HepG2 (cell line): ENCODE results near the gene RNASE8. TPM values are rescaled to one million over a fixed set of nuclear protein-coding genes. Genes with fewer than 3 reads are reported as not detected.

ENCODE experiments used
- ATF7 ChIP-seq, 2 experiments: fragments of 450-650 bp in 1 of 2; sonication (generic) in 1 of 2; formaldehyde crosslinking in 1 of 2; IDR thresholded peaks; 2 replicates each; pipeline versions ENCODE4 v1.4.0 to v1.6.1; 2016 to 2020; ENCODE audit warnings: antibody characterized with exemption in 1 of 2, mild to moderate bottlenecking in 1 of 2, missing genetic modification reagents in 1 of 2
- CBFB ChIP-seq: sonication (generic); formaldehyde crosslinking; IDR thresholded peaks from 2 replicates; pipeline ENCODE4 v1.4.0; 2020; ENCODE audit warnings: missing genetic modification reagents
- MAFF ChIP-seq: IDR thresholded peaks from 2 replicates; pipeline ENCODE4 v1.6.1; 2011; ENCODE audit warnings: low read depth, low read length, improper control_type of control experiment
- MED13 ChIP-seq: sonication (generic); formaldehyde crosslinking; IDR thresholded peaks from 2 replicates; pipeline ENCODE4 v1.5.0; 2020; ENCODE audit warnings: missing genetic modification reagents
- SAP130 ChIP-seq: IDR thresholded peaks from 2 replicates; pipeline ENCODE4 v1.6.1; 2016; ENCODE audit warnings: low read depth
- THAP11 ChIP-seq: IDR thresholded peaks from 2 replicates; pipeline ENCODE4 v1.6.1; 2016; ENCODE audit warnings: missing biosample characterization, missing genetic modification reagents
- ZNF180 ChIP-seq: sonication (generic); formaldehyde crosslinking; IDR thresholded peaks from 2 replicates; pipeline ENCODE4 v1.4.0; 2020; ENCODE audit warnings: low read depth, missing genetic modification reagents, borderline replicate concordance
- ZNF260 ChIP-seq: sonication (generic); formaldehyde crosslinking; IDR thresholded peaks from 2 replicates; pipeline ENCODE4 v1.4.0; 2020; ENCODE audit warnings: missing genetic modification reagents, low read depth, mild to moderate bottlenecking, borderline replicate concordance
- ZNF282 ChIP-seq: fragments of 450-650 bp; IDR thresholded peaks from 2 replicates; pipeline ENCODE4 v1.6.1; 2018; ENCODE audit not compliant: partially characterized antibody
- ZNF3 ChIP-seq: IDR thresholded peaks from 2 replicates; pipeline ENCODE4 v1.7.0; 2017; ENCODE audit warnings: inconsistent platforms
- ZNF619 ChIP-seq: sonication (generic); formaldehyde crosslinking; IDR thresholded peaks from 2 replicates; pipeline ENCODE4 v1.4.0; 2020; ENCODE audit warnings: mild to moderate bottlenecking, missing genetic modification reagents
- ZNF790 ChIP-seq: sonication (generic); formaldehyde crosslinking; IDR thresholded peaks from 2 replicates; pipeline ENCODE4 v1.8.0; 2022; ENCODE audit warnings: missing genetic modification reagents, mild to moderate bottlenecking, borderline replicate concordance
- ZNF839 ChIP-seq: sonication (generic); formaldehyde crosslinking; IDR thresholded peaks from 2 replicates; pipeline ENCODE4 v1.4.0; 2020; ENCODE audit warnings: missing genetic modification reagents, mild to moderate bottlenecking, borderline replicate concordance
- polyA plus RNA-seq, 8 experiments: library from polyadenylated mRNA; depleted of rRNA in 3 of 8; stranded (reverse) in 7 of 8; unstranded in 1 of 8; fragments of >200 nt; fragmentation: Illumina TruSeq in 4 of 8; extraction: Trizol in 4 of 8; gene quantifications; 2 replicates each; pipeline versions ENCODE4 v1.2.1 to v1.2.3, GENCODE V29; 2011 to 2016; ENCODE audit warnings: low read depth in 4 of 8, missing spikeins in 1 of 8, mixed read lengths in 1 of 8; ENCODE audit not compliant: insufficient read depth in 1 of 8
- total RNA-seq, 5 experiments: library from RNA; depleted of rRNA; stranded (reverse); fragments of >200 nt; fragmentation: Illumina TruSeq; extraction: Trizol; gene quantifications; 2 replicates each; pipeline ENCODE4 v1.2.3, GENCODE V29; 2016; ENCODE audit warnings: low read depth in 1 of 5
- TF ChIP-seq, protein P1 (sequence below): sonication (generic); formaldehyde crosslinking; IDR thresholded peaks from 2 replicates; pipeline ENCODE4 v1.4.0; 2020; ENCODE audit warnings: missing genetic modification reagents
- TF ChIP-seq, protein P2 (sequence below): IDR thresholded peaks from 2 replicates; pipeline ENCODE4 v1.6.1; 2016; ENCODE audit warnings: missing compliant biosample characterization, missing genetic modification reagents, borderline replicate concordance
- TF ChIP-seq, protein P3 (sequence below): sonication (generic); formaldehyde crosslinking; conservative IDR thresholded peaks from 2 replicates; pipeline ENCODE4 v1.4.0; 2020; ENCODE audit warnings: missing genetic modification reagents
- TF ChIP-seq, protein P4 (sequence below): sonication (generic); formaldehyde crosslinking; IDR thresholded peaks from 2 replicates; pipeline ENCODE4 v1.4.0; 2020; ENCODE audit warnings: low read depth, mild to moderate bottlenecking, missing genetic modification reagents

The RNASE8 gene
- total and polyA plus RNA-seq, 2 of the 13 experiments (the other 11 are each of a cell fraction or from before 2014, with no cell fraction given), result not detected

DNA sequence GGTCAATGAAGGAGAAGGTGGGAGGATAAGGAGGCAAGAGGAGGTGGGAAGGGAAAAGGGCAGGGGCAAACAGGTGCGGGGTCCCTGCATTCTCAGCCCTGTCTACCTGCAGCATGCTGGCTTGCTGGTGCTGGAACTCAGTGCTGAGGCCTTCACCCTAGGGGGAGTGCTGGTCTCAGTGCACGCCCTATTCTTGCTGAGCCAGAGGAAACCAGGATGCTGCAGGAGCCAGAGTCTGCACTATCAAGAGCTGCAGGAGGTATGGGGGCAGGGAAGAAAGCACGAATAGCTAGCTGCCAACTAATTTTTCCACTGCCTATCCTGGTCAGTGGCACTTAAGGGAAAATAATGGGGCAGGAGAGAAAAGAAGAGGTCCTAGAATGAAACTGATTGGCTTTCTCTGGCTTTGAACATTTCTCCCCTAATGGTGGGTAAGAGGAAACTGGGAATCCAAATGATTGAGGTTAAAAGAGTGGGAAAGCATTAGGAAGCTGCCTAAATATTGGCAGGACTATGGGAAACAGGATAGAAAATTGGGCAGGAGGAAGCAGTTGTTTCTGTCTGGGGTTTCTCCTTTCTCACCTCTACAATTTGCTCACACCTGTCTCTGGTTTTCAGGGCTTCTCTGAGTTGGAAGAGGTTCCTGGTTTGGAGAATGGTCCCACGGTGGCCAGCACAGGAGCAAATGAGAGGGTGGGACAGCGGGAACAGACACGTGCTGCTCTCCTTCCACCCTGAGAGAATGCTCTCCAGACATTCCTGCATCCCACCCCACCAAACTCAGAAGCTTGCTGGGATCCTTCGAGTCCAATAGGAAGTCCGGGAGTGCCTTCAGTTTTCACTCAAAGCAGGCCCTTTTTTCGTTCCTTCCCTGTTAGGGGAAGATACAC is 45.1 kb downstream of the RNASE8 start (continued):
- TF ChIP-seq, protein P1, sequence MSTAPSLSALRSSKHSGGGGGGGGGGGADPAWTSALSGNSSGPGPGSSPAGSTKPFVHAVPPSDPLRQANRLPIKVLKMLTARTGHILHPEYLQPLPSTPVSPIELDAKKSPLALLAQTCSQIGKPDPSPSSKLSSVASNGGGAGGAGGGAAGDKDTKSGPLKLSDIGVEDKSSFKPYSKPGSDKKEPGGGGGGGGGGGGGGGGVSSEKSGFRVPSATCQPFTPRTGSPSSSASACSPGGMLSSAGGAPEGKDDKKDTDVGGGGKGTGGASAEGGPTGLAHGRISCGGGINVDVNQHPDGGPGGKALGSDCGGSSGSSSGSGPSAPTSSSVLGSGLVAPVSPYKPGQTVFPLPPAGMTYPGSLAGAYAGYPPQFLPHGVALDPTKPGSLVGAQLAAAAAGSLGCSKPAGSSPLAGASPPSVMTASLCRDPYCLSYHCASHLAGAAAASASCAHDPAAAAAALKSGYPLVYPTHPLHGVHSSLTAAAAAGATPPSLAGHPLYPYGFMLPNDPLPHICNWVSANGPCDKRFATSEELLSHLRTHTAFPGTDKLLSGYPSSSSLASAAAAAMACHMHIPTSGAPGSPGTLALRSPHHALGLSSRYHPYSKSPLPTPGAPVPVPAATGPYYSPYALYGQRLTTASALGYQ (CRISPR knock-in tag), result peak; percentile 49; the same call in 1 of the 2 replicates
- no peak for TF ChIP-seq ZNF839 (CRISPR knock-in tag)
- TF ChIP-seq SAP130 (CRISPR knock-in tag), result 0 out of 2 replicates have a peak, but pooled peaks have one; percentile 44
- TF ChIP-seq ZNF260 (CRISPR knock-in tag), result no peak
- TF ChIP-seq MED13 (CRISPR knock-in tag), result no peak
- no peak for TF ChIP-seq CBFB (CRISPR knock-in tag)
- TF ChIP-seq ZNF619, result no peak
- TF ChIP-seq, protein P2, sequence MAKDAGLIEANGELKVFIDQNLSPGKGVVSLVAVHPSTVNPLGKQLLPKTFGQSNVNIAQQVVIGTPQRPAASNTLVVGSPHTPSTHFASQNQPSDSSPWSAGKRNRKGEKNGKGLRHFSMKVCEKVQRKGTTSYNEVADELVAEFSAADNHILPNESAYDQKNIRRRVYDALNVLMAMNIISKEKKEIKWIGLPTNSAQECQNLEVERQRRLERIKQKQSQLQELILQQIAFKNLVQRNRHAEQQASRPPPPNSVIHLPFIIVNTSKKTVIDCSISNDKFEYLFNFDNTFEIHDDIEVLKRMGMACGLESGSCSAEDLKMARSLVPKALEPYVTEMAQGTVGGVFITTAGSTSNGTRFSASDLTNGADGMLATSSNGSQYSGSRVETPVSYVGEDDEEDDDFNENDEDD (CRISPR knock-in tag), result no peak
- TF ChIP-seq, protein P3, sequence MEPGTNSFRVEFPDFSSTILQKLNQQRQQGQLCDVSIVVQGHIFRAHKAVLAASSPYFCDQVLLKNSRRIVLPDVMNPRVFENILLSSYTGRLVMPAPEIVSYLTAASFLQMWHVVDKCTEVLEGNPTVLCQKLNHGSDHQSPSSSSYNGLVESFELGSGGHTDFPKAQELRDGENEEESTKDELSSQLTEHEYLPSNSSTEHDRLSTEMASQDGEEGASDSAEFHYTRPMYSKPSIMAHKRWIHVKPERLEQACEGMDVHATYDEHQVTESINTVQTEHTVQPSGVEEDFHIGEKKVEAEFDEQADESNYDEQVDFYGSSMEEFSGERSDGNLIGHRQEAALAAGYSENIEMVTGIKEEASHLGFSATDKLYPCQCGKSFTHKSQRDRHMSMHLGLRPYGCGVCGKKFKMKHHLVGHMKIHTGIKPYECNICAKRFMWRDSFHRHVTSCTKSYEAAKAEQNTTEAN (CRISPR knock-in tag), result no peak
- TF ChIP-seq, protein P4, sequence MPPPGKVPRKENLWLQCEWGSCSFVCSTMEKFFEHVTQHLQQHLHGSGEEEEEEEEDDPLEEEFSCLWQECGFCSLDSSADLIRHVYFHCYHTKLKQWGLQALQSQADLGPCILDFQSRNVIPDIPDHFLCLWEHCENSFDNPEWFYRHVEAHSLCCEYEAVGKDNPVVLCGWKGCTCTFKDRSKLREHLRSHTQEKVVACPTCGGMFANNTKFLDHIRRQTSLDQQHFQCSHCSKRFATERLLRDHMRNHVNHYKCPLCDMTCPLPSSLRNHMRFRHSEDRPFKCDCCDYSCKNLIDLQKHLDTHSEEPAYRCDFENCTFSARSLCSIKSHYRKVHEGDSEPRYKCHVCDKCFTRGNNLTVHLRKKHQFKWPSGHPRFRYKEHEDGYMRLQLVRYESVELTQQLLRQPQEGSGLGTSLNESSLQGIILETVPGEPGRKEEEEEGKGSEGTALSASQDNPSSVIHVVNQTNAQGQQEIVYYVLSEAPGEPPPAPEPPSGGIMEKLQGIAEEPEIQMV, result no peak; the same call in 1 of the 2 replicates
- TF ChIP-seq ZNF790 (CRISPR knock-in tag), result no peak
- no peak for TF ChIP-seq ZNF282
- no peak for TF ChIP-seq ZNF180 (CRISPR knock-in tag)
- TF ChIP-seq THAP11, result peak; percentile 84
- no peak for TF ChIP-seq ATF7 (IDR thresholded peaks at IDR 0.05)
- no peak for TF ChIP-seq ATF7 (CRISPR knock-in tag; IDR thresholded peaks at IDR 0.05)
- peak; percentile 46; the same call in 1 of the 2 replicates for TF ChIP-seq MAFF
- no peak for TF ChIP-seq ZNF3 (CRISPR knock-in tag)
